H1 (cell line): ENCODE data around the gene GPR61. TPM values are rescaled to one million over a fixed set of nuclear protein-coding genes. Genes with fewer than 3 reads are reported as not detected.

Experiments used
- CTCF ChIA-PET: fragments of 300-600 bp; sonication (Branson Sonifier 250); formaldehyde crosslinking; loops from one replicate; lab custom pipeline; 2021; ENCODE audit not compliant: partially characterized antibody; lab: Charles Lee
- POLR2A ChIA-PET: fragments of 300-600 bp; sonication (Branson Sonifier 250); formaldehyde crosslinking; loops from one replicate; lab custom pipeline; 2021; ENCODE audit warnings: inconsistent platforms; ENCODE audit not compliant: partially characterized antibody; lab: Charles Lee
- DNase-seq, 2 experiments: peaks; one replicate each; pipeline versions ENCODE4 v3.0.0 to v3.0.0-alpha.2; 2010 to 2022; ENCODE audit warnings: low spot score in 2 of 2, low read depth in 1 of 2, mixed read lengths in 1 of 2
- FAIRE-seq: peaks from 2 replicates; lab custom pipeline; 2011; peaks lifted over from hg19 to GRCh38; lab: Jason Lieb, UNC
- H2AFZ ChIP-seq: 2 replicates; pipeline ENCODE4 v1.8.1; 2012; ENCODE audit warnings: low read length, inconsistent platforms
- H2AK5ac ChIP-seq: 2 replicates; pipeline ENCODE4 v1.6.1; 2013; ENCODE audit warnings: low read depth, low read length
- H2BK120ac ChIP-seq: replicated peaks from 2 replicates; pipeline ENCODE3; 2013; ENCODE audit warnings: low read depth, low read length, inconsistent platforms
- H2BK12ac ChIP-seq: 2 replicates; pipeline ENCODE4 v1.6.1; 2013; ENCODE audit warnings: low read depth, low read length
- H2BK15ac ChIP-seq: 2 replicates; pipeline ENCODE4 v1.6.1; 2013; ENCODE audit warnings: low read length
- H2BK20ac ChIP-seq: 2 replicates; pipeline ENCODE4 v1.6.1; 2013; ENCODE audit warnings: low read length
- H2BK5ac ChIP-seq: 2 replicates; pipeline ENCODE4 v1.6.1; 2013; ENCODE audit warnings: low read depth, low read length
- H3K14ac ChIP-seq: 2 replicates; pipeline ENCODE4 v1.6.1; 2013; ENCODE audit warnings: inconsistent platforms; ENCODE audit not compliant: insufficient read length
- H3K18ac ChIP-seq: 2 replicates; pipeline ENCODE4 v1.6.1; 2013; ENCODE audit warnings: low read length; ENCODE audit errors: extremely low read depth
- H3K23ac ChIP-seq: 2 replicates; pipeline ENCODE4 v1.6.1; 2013; ENCODE audit warnings: inconsistent platforms; ENCODE audit not compliant: insufficient read length
- H3K23me2 ChIP-seq: 2 replicates; pipeline ENCODE4 v1.6.1; 2013; ENCODE audit warnings: low read depth, low read length
- H3K27ac ChIP-seq: 2 replicates; pipeline ENCODE4 v1.6.1; 2011; ENCODE audit warnings: low read depth, low read length, inconsistent platforms
- H3K27me3 ChIP-seq, 4 experiments: replicated peaks in 1 of 4; 1 replicate in 1 of 4; 2 replicates in 3 of 4; pipeline versions ENCODE4 v1.6.1 to v1.8.1; 2011 to 2013; ENCODE audit warnings: low read length in 3 of 4, mild to moderate bottlenecking in 3 of 4, inconsistent platforms in 2 of 4, mixed read lengths in 2 of 4, moderate library complexity in 1 of 4; ENCODE audit not compliant: control insufficient read depth in 3 of 4, insufficient read depth in 3 of 4; ENCODE audit errors: extremely low read depth in 1 of 4
- H3K36me3 ChIP-seq, 4 experiments: 2 replicates each; pipeline versions ENCODE4 v1.6.1 to v1.8.1; 2011 to 2013; ENCODE audit warnings: mild to moderate bottlenecking in 4 of 4, low read length in 3 of 4, moderate library complexity in 2 of 4, control low read depth in 1 of 4, inconsistent platforms in 1 of 4; ENCODE audit not compliant: insufficient read depth in 4 of 4, control insufficient read depth in 2 of 4
- H3K4ac ChIP-seq: replicated peaks from 2 replicates; pipeline ENCODE3; 2013; ENCODE audit warnings: low read length, low read depth, mixed read lengths, inconsistent platforms; ENCODE audit not compliant: insufficient read length
- H3K4me1 ChIP-seq, 4 experiments: replicated peaks in 1 of 4; 1 replicate in 1 of 4; 2 replicates in 3 of 4; pipeline versions ENCODE4 v1.6.1 to v1.8.1; 2011 to 2013; ENCODE audit warnings: low read length in 3 of 4, inconsistent platforms in 2 of 4, mixed read lengths in 1 of 4; ENCODE audit not compliant: insufficient read depth in 4 of 4, control insufficient read depth in 3 of 4
- H3K4me2 ChIP-seq, 2 experiments: 2 replicates each; pipeline versions ENCODE4 v1.6.1 to v1.8.1; 2011 to 2013; ENCODE audit warnings: low read depth in 2 of 2, low read length in 2 of 2, control low read depth in 1 of 2, inconsistent platforms in 1 of 2, mild to moderate bottlenecking in 1 of 2; ENCODE audit not compliant: insufficient read depth in 1 of 2
- H3K4me3 ChIP-seq, 4 experiments: fragments of 200-600, 300-600 bp in 1 of 4; sonication (generic), shearing (Covaris generic), sonication (Bioruptor Twin) in 1 of 4; 2 replicates each; pipeline versions ENCODE4 v1.5.1 to v1.8.1; 2011 to 2016; ENCODE audit warnings: low read length in 4 of 4, low read depth in 3 of 4, control low read depth in 2 of 4, inconsistent platforms in 2 of 4, mild to moderate bottlenecking in 2 of 4, mixed read lengths in 1 of 4, moderate library complexity in 1 of 4; ENCODE audit not compliant: insufficient read depth in 2 of 4; ENCODE audit errors: extremely low read depth in 1 of 4
- H3K56ac ChIP-seq: replicated peaks from 2 replicates; pipeline ENCODE3; 2013; ENCODE audit warnings: low read depth, mild to moderate bottlenecking, mixed read lengths, low read length, inconsistent platforms; ENCODE audit not compliant: insufficient read length
- H3K79me1 ChIP-seq: 2 replicates; pipeline ENCODE4 v1.6.1; 2013; ENCODE audit warnings: low read depth, low read length, control low read depth
- H3K79me2 ChIP-seq, 2 experiments: 2 replicates each; pipeline versions ENCODE4 v1.6.1 to v1.8.1; 2012 to 2013; ENCODE audit warnings: low read length in 2 of 2, mild to moderate bottlenecking in 2 of 2, inconsistent platforms in 1 of 2; ENCODE audit not compliant: insufficient read depth in 2 of 2, control insufficient read depth in 1 of 2
- H3K9ac ChIP-seq, 4 experiments: replicated peaks in 1 of 4; 1 replicate in 1 of 4; 2 replicates in 3 of 4; pipeline versions ENCODE4 v1.6.1 to v1.8.1; 2011 to 2013; ENCODE audit warnings: low read depth in 3 of 4, low read length in 3 of 4, control low read depth in 2 of 4, mild to moderate bottlenecking in 2 of 4, moderate library complexity in 2 of 4, inconsistent platforms in 1 of 4; ENCODE audit errors: extremely low read depth in 1 of 4
- H3K9me3 ChIP-seq, 2 experiments: 2 replicates each; pipeline versions ENCODE4 v1.6.1 to v1.8.1; 2012 to 2013; ENCODE audit warnings: mild to moderate bottlenecking in 2 of 2, moderate library complexity in 2 of 2, control low read depth in 1 of 2, inconsistent platforms in 1 of 2, low read depth in 1 of 2, low read length in 1 of 2, mixed read lengths in 1 of 2; ENCODE audit not compliant: insufficient read depth in 2 of 2
- H4K20me1 ChIP-seq, 2 experiments: replicated peaks in 1 of 2; 2 replicates each; pipeline versions ENCODE3 to v1.8.1; 2011 to 2013; ENCODE audit warnings: inconsistent platforms in 2 of 2, low read length in 2 of 2, mild to moderate bottlenecking in 1 of 2; ENCODE audit not compliant: insufficient read depth in 2 of 2, control insufficient read depth in 1 of 2
- H4K5ac ChIP-seq: 2 replicates; pipeline ENCODE4 v1.6.1; 2013; ENCODE audit warnings: low read length, low read depth, mixed read lengths, inconsistent platforms; ENCODE audit not compliant: insufficient read length
- H4K8ac ChIP-seq: 2 replicates; pipeline ENCODE4 v1.8.0; 2013; ENCODE audit warnings: mild to moderate bottlenecking, moderate library complexity, low read length, inconsistent platforms; ENCODE audit not compliant: insufficient read depth; ENCODE audit errors: extremely low read depth
- H4K91ac ChIP-seq: replicated peaks from 2 replicates; pipeline ENCODE3; 2013; ENCODE audit warnings: low read length, mixed read lengths, inconsistent platforms; ENCODE audit not compliant: insufficient read length
- GTF2F1 ChIP-seq: IDR thresholded peaks from 2 replicates; pipeline ENCODE4 v1.6.1; 2012; ENCODE audit warnings: low read depth, low read length, improper control_type of control experiment, borderline replicate concordance
- MAFK ChIP-seq: IDR thresholded peaks from 2 replicates; pipeline ENCODE4 v1.6.1; 2012; ENCODE audit warnings: low read depth, mild to moderate bottlenecking, improper control_type of control experiment, low read length
- POU5F1 ChIP-seq: IDR thresholded peaks from 2 replicates; pipeline ENCODE4 v1.6.1; 2011; ENCODE audit warnings: low read depth, mild to moderate bottlenecking, low read length, moderate library complexity
- RXRA ChIP-seq: IDR thresholded peaks from 2 replicates; pipeline ENCODE4 v1.6.1; 2011; ENCODE audit warnings: low read depth, mild to moderate bottlenecking, low read length, moderate library complexity; ENCODE audit not compliant: insufficient read depth
- SAP30 ChIP-seq: fragments of 300-600 bp; sonication (generic); IDR thresholded peaks from 2 replicates; pipeline ENCODE4 v1.7.1; 2012; ENCODE audit warnings: low read length, moderate library complexity, mild to moderate bottlenecking, inconsistent platforms; ENCODE audit not compliant: insufficient read depth, insufficient replicate concordance
- SP1 ChIP-seq: IDR thresholded peaks from 2 replicates; pipeline ENCODE4 v1.6.1; 2011; ENCODE audit warnings: low read depth, low read length
- SP2 ChIP-seq: IDR thresholded peaks from 2 replicates; pipeline ENCODE4 v1.6.1; 2012; ENCODE audit warnings: mild to moderate bottlenecking, low read length, inconsistent platforms
- SP4 ChIP-seq: IDR thresholded peaks from 2 replicates; pipeline ENCODE4 v1.6.1; 2012; ENCODE audit warnings: low read length, inconsistent platforms
- SUZ12 ChIP-seq: fragments of 200-600 bp; sonication (generic); IDR thresholded peaks from 2 replicates; pipeline ENCODE4 v1.6.1; 2012; ENCODE audit warnings: mild to moderate bottlenecking, inconsistent platforms, low read length, moderate library complexity, mixed read lengths
- TAF1 ChIP-seq: IDR thresholded peaks from 2 replicates; pipeline ENCODE4 v1.6.1; 2011; ENCODE audit warnings: mild to moderate bottlenecking, low read depth, low read length
- WGBS, 2 experiments: shearing (Covaris generic) in 1 of 2; methylation state at CpG; one replicate each; pipeline versions ENCODE4 v1.1.6 to v1.1.7; 2013 to 2015; ENCODE audit warnings: low lambda C conversion rate in 2 of 2, mixed read lengths in 2 of 2, inconsistent platforms in 1 of 2, low coverage in 1 of 2, missing lambda C conversion rate in 1 of 2; ENCODE audit not compliant: insufficient replicate concordance in 2 of 2, insufficient coverage in 1 of 2, insufficient read length in 1 of 2; ENCODE audit errors: extremely low coverage in 1 of 2, missing lambda C conversion rate in 1 of 2; 5-methylcytosine and 5-hydroxymethylcytosine counted together
- polyA plus RNA-seq, 7 experiments: library from polyadenylated mRNA; depleted of rRNA in 3 of 7; stranded (reverse) in 5 of 7; unstranded in 2 of 7; fragments of >200 nt in 5 of 7; fragments of 200-250 nt in 2 of 7; gene quantifications; 1 replicate in 5 of 7; 2 replicates in 1 of 7; 4 replicates in 1 of 7; pipeline versions ENCODE4 v1.2.1 to v1.2.3, GENCODE V29; 2011 to 2013; ENCODE audit warnings: missing spikeins in 2 of 7, mixed read lengths in 2 of 7
- total RNA-seq: library from RNA; stranded (reverse); fragmentation: NEBNext Ultra II Directional; extraction: Animal tissue kit (Norgen Biotek cat#: 25700); gene quantifications from 2 replicates; pipeline ENCODE4 v1.2.1, GENCODE V29; 2021

GPR61 gene
- total and polyA plus RNA-seq, 2 of the 8 experiments (the other 6 are each of a cell fraction or from before 2014, with no cell fraction given) = 0.41 to 0.53 TPM

- Histone ChIP-seq H4K20me1 (peaks cover 2% of the 10 kb centered on the region in 2 experiments), H2BK12ac (no peak overlapping the region), H2AK5ac (no peak overlapping the region), H3K56ac (no peak overlapping the region), H3K79me2 (no peaks in the 10 kb centered on the region), H3K4me2 (no peak overlapping the region), H2BK20ac (no peak overlapping the region), H2BK15ac (no peak overlapping the region), H4K91ac (no peak overlapping the region), H4K8ac (no peak overlapping the region), H2BK120ac (no peak overlapping the region), H3K36me3 (peaks cover 0 to 2% (median 0%) of the 10 kb centered on the region in 4 experiments; a peak in 2 of 8 replicates), H3K18ac (no peak overlapping the region), H3K27ac (no peak overlapping the region), H3K14ac (no peak overlapping the region), H2BK5ac (no peak overlapping the region), H3K23me2 (no peaks in the 10 kb centered on the region), H4K5ac (no peak overlapping the region), H3K4ac (no peak overlapping the region), H2AFZ (no peak overlapping the region), H3K4me1 (peaks cover 0 to 11% (median 5%) of the 10 kb centered on the region in 4 experiments; a peak in 5 of 7 replicates), H3K4me3 (no peak overlapping the region), H3K23ac (no peak overlapping the region), H3K27me3 (no peaks in the 10 kb centered on the region), H3K9ac (no peak overlapping the region), H3K9me3 (no peaks in the 10 kb centered on the region), H3K79me1 (no peaks in the 10 kb centered on the region)
- DNase-seq (no peak), FAIRE-seq (no peak)
- WGBS, 2 experiments = 90% methylated on average over 5 of the region's 5 CpGs; no CpG with 5 or more reads in 1 of the 2 experiments
- ChIA-PET POLR2A (interaction anchor here (2.1 to 2.5 kb wide), 2 partner anchors 8 to 29 kb away, joined by 7 read pairs; partner anchors contain the start of gene AMIGO1), CTCF (interaction anchor here (1.0 to 43.7 kb wide), 4 partner anchors 6 to 194 kb away, joined by 3 to 1755 read pairs (median 666); partner anchors contain the start of genes AMIGO1, ATXN7L2, CYB561D1 and GPR61)
- no peak for TF ChIP-seq GTF2F1
- TF ChIP-seq SUZ12 = no peak
- no peak for TF ChIP-seq SP4
- no peak for TF ChIP-seq SP2
- TF ChIP-seq POU5F1 = no peak
- TF ChIP-seq SP1 = no peak
- TF ChIP-seq SAP30 = no peak
- no peak for TF ChIP-seq RXRA
- TF ChIP-seq TAF1 = no peak
- no peak for TF ChIP-seq MAFK
These were observed 37.9 kb upstream of the GPR61 start for GRCh38 chr1:109501644-109502363.
